Endothelial cell of umbilical vein (primary cell): ENCODE measurements around the gene RAB37.

Experiments
- CTCF ChIP-seq, 2 donors: IDR thresholded peaks; 1 replicate in 1 of 2; 2 replicates in 1 of 2; pipeline ENCODE4 v1.5.1; 2011; ENCODE audit warnings: low read length in 2 of 2, mild to moderate bottlenecking in 2 of 2, moderate library complexity in 2 of 2, control low read depth in 1 of 2, inconsistent platforms in 1 of 2, low read depth in 1 of 2; ENCODE audit not compliant: insufficient read depth in 1 of 2; ENCODE audit errors: extremely low read depth in 1 of 2
- EZH2 ChIP-seq: IDR thresholded peaks from 2 replicates; pipeline ENCODE4 v1.6.1; 2012; ENCODE audit warnings: borderline replicate concordance, low read depth, mild to moderate bottlenecking, moderate library complexity, low read length, inconsistent platforms; ENCODE audit not compliant: severe bottlenecking
- FOS ChIP-seq: IDR thresholded peaks from 2 replicates; pipeline ENCODE4 v1.6.1; 2011; ENCODE audit warnings: mild to moderate bottlenecking, low read length, moderate library complexity, borderline replicate concordance; ENCODE audit not compliant: insufficient read depth
- JUN ChIP-seq: IDR thresholded peaks from 2 replicates; pipeline ENCODE4 v1.6.1; 2011; ENCODE audit warnings: borderline replicate concordance, low read depth; ENCODE audit not compliant: insufficient read length, insufficient read depth
- MAX ChIP-seq: IDR thresholded peaks from 2 replicates; pipeline ENCODE4 v1.6.1; 2011; ENCODE audit not compliant: insufficient read depth, insufficient read length
- MYC ChIP-seq: IDR thresholded peaks from one replicate; pipeline ENCODE4 v1.6.1; 2011; ENCODE audit warnings: mild to moderate bottlenecking, low read depth, low read length
- POLR2A ChIP-seq: IDR thresholded peaks from 2 replicates; pipeline ENCODE4 v1.6.1; 2012; ENCODE audit warnings: low read depth, mild to moderate bottlenecking, control low read depth, low read length
- POLR2AphosphoS5 ChIP-seq: IDR thresholded peaks from 2 replicates; pipeline ENCODE4 v1.6.1; 2012; ENCODE audit warnings: low read depth, mild to moderate bottlenecking, control low read depth, low read length, moderate library complexity; ENCODE audit not compliant: insufficient read depth

- TF ChIP-seq CTCF (IDR thresholded peaks at IDR 0.05; ENCODE audit: extremely low read depth in 1 of 2, insufficient read depth in 1 of 2, low read depth in 1 of 2, low read length in 2 of 2), result no peak
- TF ChIP-seq POLR2AphosphoS5, result no peak
- TF ChIP-seq MYC, result no peak
- no peak for TF ChIP-seq POLR2A
- TF ChIP-seq MAX, result no peak
- TF ChIP-seq EZH2, result no peak
- no peak for TF ChIP-seq FOS
- no peak for TF ChIP-seq JUN
Observed at GRCh38 chr17:74767111-74767516, 30.1 kb downstream of the RAB37 start.
